Gastroesophageal sphincter (tissue), 3 donors: Measurements from ENCODE around the gene BRINP2.

Experiments used
- EP300 ChIP-seq: sonication (generic); formaldehyde crosslinking; IDR thresholded peaks from one replicate; pipeline ENCODE4 v1.6.1; 2017; ENCODE audit warnings: antibody characterized with exemption, mild to moderate bottlenecking
- TF ChIP-seq, protein P1 (sequence below), 4 experiments: fragments of 200-600 bp in 2 of 4; fragments of 450-650 bp in 2 of 4; sonication (generic) in 1 of 4; IDR thresholded peaks; one replicate each; pipeline ENCODE4 v1.5.1; 2017 to 2019; ENCODE audit warnings: antibody characterized with exemption in 4 of 4, mild to moderate bottlenecking in 2 of 4, moderate library complexity in 2 of 4

DNA sequence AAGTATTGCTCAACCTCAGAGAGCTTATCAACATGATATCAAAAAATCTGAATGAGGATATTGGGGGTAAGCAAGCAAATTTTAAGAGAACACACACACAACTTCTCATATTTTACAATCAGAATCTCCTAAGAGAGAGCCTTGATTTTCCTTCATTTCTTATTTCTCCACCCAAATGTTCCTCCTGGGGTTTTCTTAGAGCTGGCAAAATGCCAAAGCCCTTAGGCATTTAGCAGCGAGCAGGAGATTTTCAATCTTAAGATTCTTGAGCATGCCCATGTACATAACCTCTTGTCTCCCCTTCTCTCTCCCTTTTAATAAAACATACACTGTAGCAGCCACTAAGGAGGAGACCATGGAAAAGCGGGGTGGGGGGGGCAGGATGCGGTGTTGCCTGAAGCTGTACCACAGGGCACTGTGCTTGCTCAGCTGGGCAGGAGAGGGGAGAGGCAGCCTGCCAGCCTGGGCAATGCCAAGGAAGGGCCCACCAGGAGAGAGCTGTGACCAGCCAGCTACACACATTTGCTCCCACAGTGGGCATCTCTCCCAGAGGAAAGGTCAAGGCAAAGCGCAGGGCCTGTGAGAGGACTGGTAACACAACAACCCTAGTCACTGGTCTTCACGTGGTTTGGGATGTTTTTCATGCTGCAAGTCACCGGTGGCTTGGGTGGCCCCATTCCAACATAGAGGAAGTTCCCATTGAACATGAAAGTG, 4.3 kb downstream of the BRINP2 start:
- TF ChIP-seq, protein P1, sequence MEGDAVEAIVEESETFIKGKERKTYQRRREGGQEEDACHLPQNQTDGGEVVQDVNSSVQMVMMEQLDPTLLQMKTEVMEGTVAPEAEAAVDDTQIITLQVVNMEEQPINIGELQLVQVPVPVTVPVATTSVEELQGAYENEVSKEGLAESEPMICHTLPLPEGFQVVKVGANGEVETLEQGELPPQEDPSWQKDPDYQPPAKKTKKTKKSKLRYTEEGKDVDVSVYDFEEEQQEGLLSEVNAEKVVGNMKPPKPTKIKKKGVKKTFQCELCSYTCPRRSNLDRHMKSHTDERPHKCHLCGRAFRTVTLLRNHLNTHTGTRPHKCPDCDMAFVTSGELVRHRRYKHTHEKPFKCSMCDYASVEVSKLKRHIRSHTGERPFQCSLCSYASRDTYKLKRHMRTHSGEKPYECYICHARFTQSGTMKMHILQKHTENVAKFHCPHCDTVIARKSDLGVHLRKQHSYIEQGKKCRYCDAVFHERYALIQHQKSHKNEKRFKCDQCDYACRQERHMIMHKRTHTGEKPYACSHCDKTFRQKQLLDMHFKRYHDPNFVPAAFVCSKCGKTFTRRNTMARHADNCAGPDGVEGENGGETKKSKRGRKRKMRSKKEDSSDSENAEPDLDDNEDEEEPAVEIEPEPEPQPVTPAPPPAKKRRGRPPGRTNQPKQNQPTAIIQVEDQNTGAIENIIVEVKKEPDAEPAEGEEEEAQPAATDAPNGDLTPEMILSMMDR (IDR thresholded peaks at IDR 0.05) = no peak
- no peak for TF ChIP-seq EP300
